Measurements from ENCODE around the gene PBRM1.
"Not testable (repeated sequence)": the region's sequence is repeated elsewhere in the genome, so short reads cannot be mapped to it uniquely, and the experiment has no call there.

The PBRM1 gene

DNA sequence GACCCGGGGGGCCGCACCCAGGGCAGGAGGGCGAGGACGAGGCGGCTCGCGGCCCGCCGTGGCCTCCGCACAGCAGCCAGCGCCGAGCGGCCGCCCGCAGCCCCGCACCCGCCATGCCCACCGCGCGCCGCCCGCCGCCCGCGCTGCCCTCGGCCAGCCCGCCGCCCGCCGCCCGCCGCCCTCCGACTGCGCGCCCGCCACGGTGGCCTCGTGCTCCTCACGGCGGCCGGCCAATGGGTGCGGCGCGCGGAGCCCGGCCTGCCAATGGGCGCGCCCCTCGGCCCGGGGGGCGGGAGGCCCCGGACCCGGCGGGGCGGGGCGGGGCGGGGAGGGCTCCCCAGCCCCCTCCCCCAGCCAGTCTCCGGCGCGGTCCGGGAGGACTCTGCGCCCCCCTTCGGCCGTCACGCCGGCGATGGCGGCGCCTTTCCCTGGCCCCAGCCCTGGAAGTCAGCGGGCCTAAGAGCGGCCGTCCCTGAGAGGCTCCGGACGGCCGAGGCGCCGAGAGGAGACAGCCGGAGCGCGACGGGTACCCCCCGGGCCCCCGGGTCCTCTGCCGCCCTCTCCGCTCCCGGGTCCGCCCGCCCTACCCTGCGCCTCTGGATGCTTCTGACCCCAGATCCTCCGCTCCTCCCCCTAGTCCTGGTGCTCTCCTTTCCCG, 152.0 kb downstream of the PBRM1 start, which contains the start of gene NT5DC2:
Gene NT5DC2, minus strand, starts transcription at position 235 of the 658 bp plus-strand sequence. Its CDS starts 120 bp downstream, at position 115.
- peak; percentile 60 for DNase-seq

DNA sequence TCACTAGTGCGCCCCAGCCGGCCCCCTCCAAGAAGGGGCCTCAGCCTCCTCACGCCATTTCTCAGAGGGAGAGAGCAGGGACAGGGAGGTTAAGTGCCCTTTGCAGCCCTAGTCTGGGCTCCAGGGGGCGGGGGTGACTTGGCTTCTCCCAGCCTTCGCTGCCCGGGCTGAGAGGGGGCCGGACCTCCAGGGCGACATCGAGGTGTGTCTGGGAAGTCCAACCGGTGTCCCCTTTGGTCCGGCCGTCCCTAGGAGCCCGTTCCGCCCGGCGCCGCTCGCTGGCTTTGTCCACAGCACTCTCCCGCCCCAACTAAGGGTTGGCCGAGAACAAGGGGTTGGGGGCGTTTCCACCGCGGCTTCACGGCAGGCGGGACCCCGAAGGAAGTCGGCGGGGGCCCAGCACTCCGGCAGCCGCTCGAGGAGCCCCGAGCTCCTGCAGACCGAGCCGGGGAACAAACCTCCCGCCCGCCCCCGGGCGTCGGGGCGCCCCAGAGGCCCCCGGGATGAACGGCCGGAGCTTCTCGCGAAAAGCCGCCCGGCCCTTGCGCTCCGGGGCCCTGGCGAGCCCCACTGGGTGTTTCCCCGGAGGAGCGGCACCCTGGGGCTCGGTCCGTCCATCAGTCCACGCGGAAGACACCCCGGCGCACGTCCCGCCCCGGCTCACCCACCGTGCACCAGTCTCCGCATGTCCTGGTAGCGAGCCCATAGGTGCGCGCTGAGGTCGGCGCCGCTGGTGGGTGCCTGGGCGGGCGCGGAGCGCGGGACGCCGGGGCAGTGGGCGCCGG, 152.7 kb downstream of the PBRM1 start:
- DNase-seq = peak; percentile 13

DNA sequence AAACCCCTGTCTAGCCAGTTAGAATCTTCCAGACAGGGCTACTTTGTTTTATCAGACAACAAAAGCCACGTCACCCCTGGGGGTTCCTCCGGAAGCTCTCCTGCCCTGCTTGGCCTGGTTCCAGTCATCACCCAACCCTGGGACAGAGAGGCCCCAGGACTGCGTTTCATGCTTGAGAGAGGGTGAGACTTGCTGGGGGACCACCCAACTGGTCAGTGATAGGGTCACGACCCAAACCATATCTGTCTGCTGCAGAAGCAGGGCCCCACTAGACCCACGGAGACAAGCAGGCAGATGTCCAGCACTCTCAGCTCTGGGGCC, 153.2 kb downstream of the PBRM1 start:
- peak; percentile 11 for DNase-seq

DNA sequence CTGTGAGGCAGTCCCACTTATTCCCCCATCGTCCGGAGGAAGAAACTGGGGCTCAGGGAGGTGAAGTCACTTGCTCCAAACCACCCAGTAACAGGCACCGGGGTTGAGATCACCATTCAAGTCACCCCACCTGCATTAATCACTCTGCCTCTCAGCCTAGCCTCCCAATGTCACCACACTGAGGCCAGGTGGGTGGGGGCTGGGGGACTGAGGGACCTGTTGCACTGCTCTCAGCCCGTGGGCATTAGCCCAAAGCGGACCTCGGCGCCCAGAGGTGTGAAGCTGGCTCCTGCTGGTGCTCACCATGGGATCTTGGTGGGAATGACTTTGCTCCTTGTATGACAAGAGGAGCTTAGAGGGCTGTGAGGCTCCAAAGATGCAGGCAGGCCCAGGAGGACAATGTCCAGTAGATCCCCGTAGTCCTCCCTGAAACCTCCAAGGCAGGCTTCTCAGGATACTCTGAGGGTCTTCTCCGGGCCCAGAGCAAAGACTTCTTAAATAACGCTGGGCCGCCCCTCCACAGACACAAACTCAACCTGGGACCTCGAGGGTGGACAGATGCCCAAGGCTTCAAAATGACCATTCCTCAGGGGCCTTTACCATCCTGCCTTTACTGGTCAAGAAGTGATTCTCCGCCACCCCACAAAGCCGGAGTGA, 153.7 kb downstream of the PBRM1 start:
- DNase-seq = no peak

GRCh38 chr3:52530918-52531826, 154.5 kb downstream of the PBRM1 start:
- DNase-seq = no peak

GRCh38 chr3:52529376-52530333, 156.1 kb downstream of the PBRM1 start:
- DNase-seq = no peak

GRCh38 chr3:52528586-52529375, 156.9 kb downstream of the PBRM1 start:
- no peak for DNase-seq

GRCh38 chr3:52527732-52528585, 157.8 kb downstream of the PBRM1 start:
- no peak for DNase-seq

GRCh38 chr3:52527039-52527731, 158.5 kb downstream of the PBRM1 start:
- no peak for DNase-seq

- DNase-seq = not testable (repeated sequence)
These were observed 159.1 kb downstream of the PBRM1 start for GRCh38 chr3:52526671-52527038.

GRCh38 chr3:52525680-52526561, 159.8 kb downstream of the PBRM1 start:
- DNase-seq = no peak

GRCh38 chr3:52524752-52525679, 160.7 kb downstream of the PBRM1 start:
- DNase-seq = no peak

GRCh38 chr3:52524258-52524751, 161.4 kb downstream of the PBRM1 start:
- no peak for DNase-seq

DNA sequence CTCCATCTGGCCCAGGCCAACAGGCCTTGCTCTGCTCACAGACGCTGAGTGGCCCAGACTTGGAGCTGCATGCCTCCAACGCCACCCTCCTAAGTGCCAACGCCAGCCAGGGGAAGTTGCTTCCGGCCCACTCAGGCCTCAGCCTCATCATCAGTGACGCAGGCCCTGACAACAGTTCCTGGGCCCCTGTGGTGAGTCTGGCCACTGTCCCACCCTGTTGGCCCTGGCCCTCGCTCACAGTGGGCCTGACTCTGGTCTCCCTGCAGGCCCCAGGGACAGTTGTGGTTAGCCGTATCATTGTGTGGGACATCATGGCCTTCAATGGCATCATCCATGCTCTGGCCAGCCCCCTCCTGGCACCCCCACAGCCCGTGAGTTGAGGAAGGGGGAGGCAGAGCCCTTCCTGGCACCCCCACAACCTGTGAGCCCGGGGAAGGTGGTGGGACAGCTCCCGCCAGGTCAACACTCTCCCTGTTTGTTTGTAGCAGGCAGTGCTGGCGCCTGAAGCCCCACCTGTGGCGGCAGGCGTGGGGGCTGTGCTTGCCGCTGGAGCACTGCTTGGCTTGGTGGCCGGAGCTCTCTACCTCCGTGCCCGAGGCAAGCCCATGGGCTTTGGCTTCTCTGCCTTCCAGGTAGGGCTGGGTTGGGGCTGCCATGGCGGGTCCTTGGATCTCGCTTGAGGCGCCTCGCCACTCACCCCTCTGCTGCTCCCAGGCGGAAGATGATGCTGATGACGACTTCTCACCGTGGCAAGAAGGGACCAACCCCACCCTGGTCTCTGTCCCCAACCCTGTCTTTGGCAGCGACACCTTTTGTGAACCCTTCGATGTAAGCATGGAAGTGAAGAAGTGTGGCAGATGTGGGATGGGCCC, 162.1 kb downstream of the PBRM1 start:
- DNase-seq = no peak

DNA sequence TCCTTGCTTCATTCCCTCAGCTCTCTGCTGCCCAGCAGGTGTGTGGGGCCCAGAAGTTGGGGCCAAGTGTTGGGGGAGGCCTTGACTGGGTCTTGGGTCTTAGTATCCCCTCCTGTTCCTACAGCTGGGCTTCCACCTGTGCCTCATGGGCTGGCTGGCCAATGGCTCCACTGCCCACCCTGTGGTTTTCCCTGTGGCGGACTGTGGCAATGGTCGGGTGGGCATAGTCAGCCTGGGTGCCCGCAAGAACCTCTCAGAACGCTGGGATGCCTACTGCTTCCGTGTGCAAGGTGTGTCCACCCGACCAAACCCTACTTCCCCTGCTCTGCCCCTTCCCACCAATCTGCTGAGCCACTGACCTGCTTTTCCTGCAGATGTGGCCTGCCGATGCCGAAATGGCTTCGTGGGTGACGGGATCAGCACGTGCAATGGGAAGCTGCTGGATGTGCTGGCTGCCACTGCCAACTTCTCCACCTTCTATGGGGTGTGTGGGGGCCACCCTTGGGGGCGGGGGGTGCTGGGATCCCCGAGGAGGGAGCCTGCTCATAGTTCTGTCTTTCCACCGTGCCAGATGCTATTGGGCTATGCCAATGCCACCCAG, 163.0 kb downstream of the PBRM1 start:
- no peak for DNase-seq

Measured in inflammatory macrophage treated with lipopolysaccharide for 4 hours (primary cell).